Fibroblast of mammary gland (primary cell): Measurements from ENCODE around the gene MSI2.

Source experiments
- DNase-seq: peaks from one replicate; pipeline ENCODE4 v3.0.0-alpha.2; 2010; ENCODE audit warnings: low read depth
- H3K4me3 ChIP-seq: 2 replicates; pipeline ENCODE4 v1.5.1; 2011; ENCODE audit warnings: low read depth, mild to moderate bottlenecking, low read length, moderate library complexity; ENCODE audit not compliant: control insufficient read depth
- CTCF ChIP-seq: conservative IDR thresholded peaks from 2 replicates; pipeline ENCODE4 v1.5.1; 2011; ENCODE audit warnings: low read depth, low read length, inconsistent platforms; ENCODE audit not compliant: control insufficient read depth, insufficient read depth

The MSI2 gene

GRCh38 chr17:57530508-57530907 is 274.2 kb downstream of the MSI2 start:
- TF ChIP-seq CTCF: no peak
- no peak for DNase-seq
- no peak overlapping the region for H3K4me3 ChIP-seq

DNA sequence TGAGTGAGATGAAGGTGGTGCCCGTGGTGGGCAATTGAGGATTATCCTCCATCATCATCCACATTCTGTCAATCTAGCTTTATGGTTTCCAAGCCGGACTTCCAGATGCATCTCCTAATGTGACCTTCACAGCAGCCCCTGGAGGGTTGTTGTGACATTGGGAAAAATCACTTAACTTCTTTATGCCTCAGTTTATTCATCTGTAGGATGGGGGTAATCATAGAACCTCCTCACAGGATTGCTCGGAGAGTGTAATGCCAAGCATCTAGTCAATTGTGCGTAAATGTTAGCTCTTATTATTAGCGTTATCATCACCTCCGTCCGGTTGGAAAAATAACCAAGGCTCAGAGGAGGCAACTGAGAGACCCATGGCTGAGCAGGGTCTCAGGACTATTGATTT is 274.8 kb downstream of the MSI2 start:
- H3K4me3 ChIP-seq: no peak overlapping the region
- TF ChIP-seq CTCF: no peak
- DNase-seq: no peak

DNA sequence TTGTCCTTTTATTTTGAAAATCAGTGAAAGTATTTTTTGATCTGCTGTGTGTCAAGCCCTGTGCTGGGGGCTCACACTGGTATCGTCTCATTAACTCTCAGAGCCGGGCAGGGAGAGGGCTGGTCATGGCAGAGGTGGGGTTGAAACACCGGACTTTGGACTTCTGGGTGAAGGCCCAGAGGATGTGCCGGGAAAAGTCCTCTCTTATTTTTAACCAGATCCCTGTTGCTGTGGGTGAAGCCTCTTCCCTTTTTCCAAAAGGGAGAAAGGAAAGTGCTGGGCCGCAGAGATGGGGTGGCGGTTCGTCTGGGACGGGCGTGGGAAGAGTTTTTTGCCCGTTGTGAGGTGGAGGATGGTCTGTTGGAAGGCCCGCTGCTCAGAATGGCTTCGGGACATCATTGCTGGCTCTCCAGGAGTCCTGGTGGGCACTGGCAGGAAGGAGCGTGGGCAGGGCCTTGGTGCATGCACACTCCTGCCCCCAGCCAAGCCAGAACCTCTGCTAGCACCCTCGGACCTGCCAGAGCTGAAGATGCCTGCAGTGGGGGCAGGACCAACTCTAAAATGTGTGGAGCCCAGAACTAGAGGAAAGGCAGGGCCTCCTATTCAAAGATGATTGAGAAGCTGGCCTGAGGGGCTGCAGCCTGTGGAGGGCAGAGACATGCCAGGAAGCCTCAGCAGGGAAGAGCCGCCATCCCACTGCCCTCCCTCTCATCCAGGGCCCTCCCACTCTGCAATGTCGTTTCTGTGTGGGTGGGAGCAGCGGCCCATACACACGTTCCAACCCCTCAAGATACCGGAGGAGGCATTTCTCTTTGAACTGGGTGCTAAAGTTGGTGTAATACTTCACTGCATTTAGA is 275.6 kb downstream of the MSI2 start:
- DNase-seq: no peak

GRCh38 chr17:57532556-57532955 is 276.2 kb downstream of the MSI2 start:
- no peak for DNase-seq
- TF ChIP-seq CTCF: no peak
- H3K4me3 ChIP-seq: no peak overlapping the region

More for the DNA sequence above, 275.6 kb downstream of the MSI2 start:
- no peak overlapping the region for H3K4me3 ChIP-seq
- no peak for TF ChIP-seq CTCF

GRCh38 chr17:57532966-57533365 is 276.6 kb downstream of the MSI2 start:
- TF ChIP-seq CTCF: no peak
- DNase-seq: no peak

DNA sequence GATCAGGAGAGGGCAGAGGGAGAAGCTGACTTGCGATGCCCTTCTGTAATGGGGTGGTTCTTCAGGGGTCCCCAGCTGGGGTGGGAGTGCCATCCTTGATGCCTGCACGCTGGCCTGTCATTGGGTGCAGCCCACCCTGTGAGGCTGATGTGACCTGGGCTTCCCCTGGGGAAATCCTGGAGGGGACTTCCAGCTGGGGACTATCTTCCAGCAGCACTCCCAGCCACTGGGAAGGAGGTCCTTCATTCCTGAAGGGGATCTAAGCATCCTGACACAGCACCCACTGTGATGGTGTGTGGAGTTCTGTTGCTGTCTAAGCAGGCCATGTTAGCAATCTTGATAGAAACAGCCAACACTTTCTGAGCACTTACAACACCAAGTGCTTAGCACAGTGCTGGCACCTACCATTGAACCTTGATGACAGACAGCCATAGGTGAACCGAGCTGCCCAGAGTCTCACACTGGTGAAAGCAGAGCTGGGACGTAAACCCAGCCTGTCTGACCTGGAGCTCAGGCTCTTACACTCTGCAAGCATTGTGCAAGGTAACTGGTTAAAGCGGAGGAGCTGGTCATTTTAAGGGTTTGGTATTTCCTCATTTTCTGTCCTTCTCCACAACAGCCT is 277.5 kb downstream of the MSI2 start:
- no peak for DNase-seq
- no peak overlapping the region for H3K4me3 ChIP-seq
- no peak for TF ChIP-seq CTCF

More at GRCh38 chr17:57532966-57533365, 276.6 kb downstream of the MSI2 start:
- no peak overlapping the region for H3K4me3 ChIP-seq

- H3K4me3 ChIP-seq: no peak overlapping the region
- no peak for DNase-seq
- no peak for TF ChIP-seq CTCF
Observed at GRCh38 chr17:57534863-57535248, 278.5 kb downstream of the MSI2 start.
